C4-2B (cell line): ENCODE results near the gene KRTAP10-8.
"Not testable (repeated sequence)": the region's sequence is repeated elsewhere in the genome, so short reads cannot be mapped to it uniquely, and the experiment has no call there.

Experiments used
- ZFX ChIP-seq: fragments of 450-650 bp; IDR thresholded peaks from 2 replicates; pipeline ENCODE4 v1.6.1; 2017
- TF ChIP-seq, protein P1 (sequence below): fragments of 450-650 bp; conservative IDR thresholded peaks from 2 replicates; pipeline ENCODE4 v1.5.1; 2017; ENCODE audit warnings: mild to moderate bottlenecking

GRCh38 chr21:44591801-44592130 lies 20.1 kb upstream of the KRTAP10-8 start:
- TF ChIP-seq, protein P1, sequence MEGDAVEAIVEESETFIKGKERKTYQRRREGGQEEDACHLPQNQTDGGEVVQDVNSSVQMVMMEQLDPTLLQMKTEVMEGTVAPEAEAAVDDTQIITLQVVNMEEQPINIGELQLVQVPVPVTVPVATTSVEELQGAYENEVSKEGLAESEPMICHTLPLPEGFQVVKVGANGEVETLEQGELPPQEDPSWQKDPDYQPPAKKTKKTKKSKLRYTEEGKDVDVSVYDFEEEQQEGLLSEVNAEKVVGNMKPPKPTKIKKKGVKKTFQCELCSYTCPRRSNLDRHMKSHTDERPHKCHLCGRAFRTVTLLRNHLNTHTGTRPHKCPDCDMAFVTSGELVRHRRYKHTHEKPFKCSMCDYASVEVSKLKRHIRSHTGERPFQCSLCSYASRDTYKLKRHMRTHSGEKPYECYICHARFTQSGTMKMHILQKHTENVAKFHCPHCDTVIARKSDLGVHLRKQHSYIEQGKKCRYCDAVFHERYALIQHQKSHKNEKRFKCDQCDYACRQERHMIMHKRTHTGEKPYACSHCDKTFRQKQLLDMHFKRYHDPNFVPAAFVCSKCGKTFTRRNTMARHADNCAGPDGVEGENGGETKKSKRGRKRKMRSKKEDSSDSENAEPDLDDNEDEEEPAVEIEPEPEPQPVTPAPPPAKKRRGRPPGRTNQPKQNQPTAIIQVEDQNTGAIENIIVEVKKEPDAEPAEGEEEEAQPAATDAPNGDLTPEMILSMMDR: not testable (repeated sequence)
- not testable (repeated sequence) for TF ChIP-seq ZFX
